H9 (cell line): ENCODE data around the gene OR10H2. TPM values are rescaled to one million over a fixed set of nuclear protein-coding genes. Genes with fewer than 3 reads are reported as not detected.
"Not testable (repeated sequence)": the region's sequence is repeated elsewhere in the genome, so short reads cannot be mapped to it uniquely, and the experiment has no call there.

Source experiments
- DNase-seq: peaks from one replicate; pipeline ENCODE4 v3.0.0-alpha.2; 2017
- H2AFZ ChIP-seq: one replicate; pipeline ENCODE4 v1.6.1; 2013; ENCODE audit warnings: mild to moderate bottlenecking, low read length, control low read depth, moderate library complexity
- H2AK5ac ChIP-seq: 2 replicates; pipeline ENCODE4 v1.6.1; 2013; ENCODE audit warnings: low read length, control low read depth, mixed read lengths; ENCODE audit not compliant: insufficient read length
- H2BK120ac ChIP-seq: one replicate; pipeline ENCODE4 v1.6.1; 2013; ENCODE audit warnings: low read depth, mild to moderate bottlenecking, low read length, control low read depth, inconsistent platforms; ENCODE audit not compliant: poor library complexity, severe bottlenecking
- H2BK12ac ChIP-seq: 2 replicates; pipeline ENCODE4 v1.6.1; 2013; ENCODE audit warnings: low read length, control low read depth, mixed read lengths, low read depth; ENCODE audit not compliant: insufficient read length
- H2BK15ac ChIP-seq: 2 replicates; pipeline ENCODE4 v1.6.1; 2013; ENCODE audit warnings: low read depth, low read length, control low read depth
- H2BK20ac ChIP-seq: one replicate; pipeline ENCODE4 v1.6.1; 2013; ENCODE audit warnings: low read depth, mild to moderate bottlenecking, low read length, control low read depth, inconsistent platforms; ENCODE audit not compliant: poor library complexity, severe bottlenecking
- H2BK5ac ChIP-seq: 2 replicates; pipeline ENCODE4 v1.6.1; 2013; ENCODE audit warnings: low read length, control low read depth, mixed read lengths; ENCODE audit not compliant: insufficient read length
- H3K14ac ChIP-seq: 2 replicates; pipeline ENCODE4 v1.6.1; 2013; ENCODE audit warnings: low read length, control low read depth; ENCODE audit not compliant: insufficient read depth
- H3K18ac ChIP-seq: 2 replicates; pipeline ENCODE4 v1.6.1; 2013; ENCODE audit warnings: low read depth, mild to moderate bottlenecking, mixed read lengths, low read length, control low read depth; ENCODE audit not compliant: insufficient read length
- H3K23ac ChIP-seq: 2 replicates; pipeline ENCODE4 v1.6.1; 2013; ENCODE audit warnings: low read length, control low read depth, mixed read lengths, low read depth; ENCODE audit not compliant: insufficient read length
- H3K23me2 ChIP-seq: 2 replicates; pipeline ENCODE4 v1.6.1; 2013; ENCODE audit warnings: low read depth, mild to moderate bottlenecking, mixed read lengths, low read length, control low read depth; ENCODE audit not compliant: insufficient read length, poor library complexity, severe bottlenecking
- H3K27ac ChIP-seq: 2 replicates; pipeline ENCODE4 v1.5.1; 2013; ENCODE audit warnings: low read length, control low read depth, mixed read lengths, low read depth; ENCODE audit not compliant: insufficient read length
- H3K27me3 ChIP-seq: 2 replicates; pipeline ENCODE4 v1.6.1; 2013; ENCODE audit warnings: low read length, control low read depth, inconsistent platforms; ENCODE audit not compliant: insufficient read depth
- H3K4ac ChIP-seq: 2 replicates; pipeline ENCODE4 v1.6.1; 2013; ENCODE audit warnings: low read depth, mild to moderate bottlenecking, control low read depth, inconsistent platforms, low read length, moderate library complexity
- H3K4me1 ChIP-seq: 2 replicates; pipeline ENCODE4 v1.6.1; 2013; ENCODE audit warnings: low read length, control low read depth, inconsistent platforms; ENCODE audit not compliant: insufficient read depth
- H3K4me2 ChIP-seq: 2 replicates; pipeline ENCODE4 v1.6.1; 2013; ENCODE audit warnings: low read length, control low read depth, mixed read lengths; ENCODE audit not compliant: insufficient read length, insufficient read depth
- H3K56ac ChIP-seq: 2 replicates; pipeline ENCODE4 v1.6.1; 2013; ENCODE audit warnings: low read depth, mild to moderate bottlenecking, mixed read lengths, low read length, control low read depth; ENCODE audit not compliant: insufficient read length
- H3K79me1 ChIP-seq: 2 replicates; pipeline ENCODE4 v1.6.1; 2013; ENCODE audit warnings: low read depth, mild to moderate bottlenecking, moderate library complexity, low read length, control low read depth, inconsistent platforms; ENCODE audit not compliant: insufficient read depth, poor library complexity, severe bottlenecking
- H3K79me2 ChIP-seq: 2 replicates; pipeline ENCODE4 v1.6.1; 2013; ENCODE audit warnings: low read length, control low read depth, inconsistent platforms; ENCODE audit not compliant: insufficient read depth
- H3K9ac ChIP-seq: 2 replicates; pipeline ENCODE4 v1.6.1; 2013; ENCODE audit warnings: low read length, control low read depth, mixed read lengths; ENCODE audit not compliant: insufficient read length; ENCODE audit errors: extremely low read depth
- H3K9me3 ChIP-seq: one replicate; pipeline ENCODE4 v1.6.1; 2013; ENCODE audit warnings: low read depth, low read length, inconsistent platforms; ENCODE audit not compliant: control insufficient read depth
- H3T11ph ChIP-seq: one replicate; pipeline ENCODE4 v1.6.1; 2013; ENCODE audit warnings: mild to moderate bottlenecking, low read length, control low read depth, inconsistent platforms
- H4K20me1 ChIP-seq: one replicate; pipeline ENCODE4 v1.6.1; 2013; ENCODE audit not compliant: control insufficient read depth, insufficient read length, insufficient read depth
- H4K5ac ChIP-seq: 2 replicates; pipeline ENCODE4 v1.6.1; 2013; ENCODE audit warnings: low read depth, mild to moderate bottlenecking, mixed read lengths, low read length, control low read depth; ENCODE audit not compliant: insufficient read length
- H4K8ac ChIP-seq: replicated peaks from 2 replicates; pipeline ENCODE4 v1.6.1; 2013; ENCODE audit warnings: low read length, control low read depth, mixed read lengths, low read depth; ENCODE audit not compliant: insufficient read length
- H4K91ac ChIP-seq: 2 replicates; pipeline ENCODE4 v1.6.1; 2013; ENCODE audit warnings: low read depth, mild to moderate bottlenecking, moderate library complexity, mixed read lengths, low read length, control low read depth; ENCODE audit not compliant: insufficient read length
- H3K27ac Mint-ChIP-seq, 3 experiments: 2 replicates in 2 of 3; 3 replicates in 1 of 3; pipeline ENCODE4 v1.8.0; 2020 to 2021; ENCODE audit warnings: mixed read lengths in 3 of 3, mild to moderate bottlenecking in 1 of 3, moderate library complexity in 1 of 3
- H3K27me3 Mint-ChIP-seq: 2 replicates; pipeline ENCODE4 v1.8.0; 2021; ENCODE audit warnings: low read depth, mild to moderate bottlenecking, moderate library complexity, mixed read lengths
- H3K36me3 Mint-ChIP-seq, 3 experiments: 2 replicates in 2 of 3; 3 replicates in 1 of 3; pipeline ENCODE4 v1.8.0; 2020 to 2021; ENCODE audit warnings: low read depth in 3 of 3, mixed read lengths in 3 of 3; ENCODE audit not compliant: insufficient read depth in 1 of 3
- H3K4me1 Mint-ChIP-seq, 2 experiments: 2 replicates each; pipeline ENCODE4 v1.8.0; 2020; ENCODE audit warnings: mixed read lengths in 2 of 2
- H3K4me3 Mint-ChIP-seq, 2 experiments: 2 replicates in 1 of 2; 3 replicates in 1 of 2; pipeline ENCODE4 v1.8.0; 2020 to 2021; ENCODE audit warnings: mild to moderate bottlenecking in 2 of 2, mixed read lengths in 2 of 2, moderate library complexity in 1 of 2
- H3K9me3 Mint-ChIP-seq, 2 experiments: 2 replicates in 1 of 2; 3 replicates in 1 of 2; pipeline ENCODE4 v1.8.0; 2020; ENCODE audit warnings: mild to moderate bottlenecking in 2 of 2, mixed read lengths in 2 of 2, moderate library complexity in 1 of 2
- CTCF ChIP-seq: fragments of 200-600 bp; sonication (generic); conservative IDR thresholded peaks from 3 replicates; pipeline ENCODE4 v1.8.0; 2021; ENCODE audit warnings: antibody characterized with exemption, mild to moderate bottlenecking
- WGBS: extraction: QIAGEN DNeasy Blood & Tissue Kit; methylation state at CpG from one replicate; pipeline ENCODE4 v1.1.7; 2013; ENCODE audit warnings: missing lambda C conversion rate, low lambda C conversion rate, mixed read lengths; ENCODE audit not compliant: insufficient read length; ENCODE audit errors: extremely low coverage; 5-methylcytosine and 5-hydroxymethylcytosine counted together
- total RNA-seq: library from RNA; stranded (reverse); gene quantifications from 2 replicates; pipeline ENCODE4 v1.2.1, GENCODE V29; 2021

The OR10H2 gene
- total RNA-seq, 1 experiment from 2014 or later = not detected

GRCh38 chr19:15769586-15769985 lies 41.8 kb downstream of the OR10H2 start:
- H3T11ph ChIP-seq = no peak overlapping the region
- no peaks in the 10 kb centered on the region for H3K27me3 ChIP-seq
- H2BK120ac ChIP-seq = no peak overlapping the region
- H3K27ac Mint-ChIP-seq = no peak overlapping the region
- peaks cover 94 to 97% of the 10 kb centered on the region in 2 experiments for H3K9me3 Mint-ChIP-seq
- H3K4me1 Mint-ChIP-seq = no peaks in the 10 kb centered on the region
- TF ChIP-seq CTCF = no peak
- H3K18ac ChIP-seq = no peak overlapping the region
- H4K8ac ChIP-seq = no peak overlapping the region
- H3K27me3 Mint-ChIP-seq = peaks cover 2% of the 10 kb centered on the region
- H3K4me1 ChIP-seq = no peaks in the 10 kb centered on the region
- H3K79me2 ChIP-seq = no peaks in the 10 kb centered on the region
- peaks cover 5 to 50% (median 16%) of the 10 kb centered on the region in 3 experiments; a peak in 6 of 7 replicates for H3K36me3 Mint-ChIP-seq
- no peak overlapping the region for H3K9ac ChIP-seq
- H4K20me1 ChIP-seq = no peaks in the 10 kb centered on the region
- no peak overlapping the region for H4K5ac ChIP-seq
- H2BK12ac ChIP-seq = no peak overlapping the region
- no peak overlapping the region for H3K4me2 ChIP-seq
- H2BK20ac ChIP-seq = no peak overlapping the region
- no peak overlapping the region for H2AFZ ChIP-seq
- H3K23me2 ChIP-seq = no peaks in the 10 kb centered on the region
- H2BK15ac ChIP-seq = no peak overlapping the region
- no peak overlapping the region for H3K23ac ChIP-seq
- H3K4me3 Mint-ChIP-seq = no peak overlapping the region
- no peaks in the 10 kb centered on the region for H3K79me1 ChIP-seq
- H3K56ac ChIP-seq = no peak overlapping the region
- peaks cover 82% of the 10 kb centered on the region for H3K9me3 ChIP-seq
- no peak overlapping the region for H3K14ac ChIP-seq
- no CpG with 5 or more reads among the region's 6 CpGs for WGBS
- no peak for DNase-seq
- no peak overlapping the region for H2BK5ac ChIP-seq
- H3K4ac ChIP-seq = no peak overlapping the region
- H2AK5ac ChIP-seq = no peak overlapping the region
- no peak overlapping the region for H4K91ac ChIP-seq
- no peak overlapping the region for H3K27ac ChIP-seq

DNA sequence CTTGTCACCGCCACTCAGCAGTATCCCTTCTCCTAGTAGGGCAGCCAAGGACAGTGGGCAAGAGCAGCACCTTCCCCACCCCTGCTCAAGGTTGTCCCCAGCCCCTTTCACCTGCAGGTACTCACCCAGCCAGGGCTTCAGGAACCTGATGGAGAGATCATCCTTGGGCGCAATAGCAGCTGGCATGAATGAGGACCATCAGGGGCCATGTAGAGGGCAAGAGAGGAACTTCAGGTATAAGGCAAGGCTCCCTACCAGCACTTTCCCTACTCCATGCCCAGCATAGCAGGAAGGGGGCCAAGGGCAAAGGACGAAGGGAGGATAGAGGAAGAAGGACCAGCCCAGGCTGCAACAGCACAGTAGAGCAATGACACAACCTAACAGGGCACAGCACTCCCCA lies 46.3 kb downstream of the OR10H2 start:
- H3K27ac ChIP-seq, H2BK12ac ChIP-seq, H2BK5ac ChIP-seq, H3K4me1 Mint-ChIP-seq, H3K23me2 ChIP-seq, H3K4me1 ChIP-seq, H4K5ac ChIP-seq, H2BK20ac ChIP-seq, H4K20me1 ChIP-seq, H3K18ac ChIP-seq, H3T11ph ChIP-seq, H3K23ac ChIP-seq, H3K79me1 ChIP-seq, H2BK120ac ChIP-seq, H4K8ac ChIP-seq, H3K27me3 Mint-ChIP-seq, DNase-seq, H2AFZ ChIP-seq, H3K4me3 Mint-ChIP-seq, H3K27ac Mint-ChIP-seq, H3K9ac ChIP-seq, H3K27me3 ChIP-seq, H3K4me2 ChIP-seq, H3K14ac ChIP-seq, H2BK15ac ChIP-seq, H2AK5ac ChIP-seq, H3K56ac ChIP-seq, H3K4ac ChIP-seq, H4K91ac ChIP-seq, H3K79me2 ChIP-seq: not testable (repeated sequence)
- Mint-ChIP-seq H3K9me3 (peaks cover 91 to 95% of the 10 kb centered on the region in 2 experiments), H3K36me3 (peaks cover 9 to 57% (median 15%) of the 10 kb centered on the region in 3 experiments; a peak in 6 of 7 replicates)
- H3K9me3 ChIP-seq = peaks cover 91% of the 10 kb centered on the region
- WGBS = no CpG with 5 or more reads among the region's 3 CpGs
